Measurements from ENCODE around the gene RAB1A. TPM values are rescaled to one million over a fixed set of nuclear protein-coding genes. Genes with fewer than 3 reads are reported as not detected.

RAB1A gene
- total RNA-seq, 1 donor, result 101 TPM

DNA sequence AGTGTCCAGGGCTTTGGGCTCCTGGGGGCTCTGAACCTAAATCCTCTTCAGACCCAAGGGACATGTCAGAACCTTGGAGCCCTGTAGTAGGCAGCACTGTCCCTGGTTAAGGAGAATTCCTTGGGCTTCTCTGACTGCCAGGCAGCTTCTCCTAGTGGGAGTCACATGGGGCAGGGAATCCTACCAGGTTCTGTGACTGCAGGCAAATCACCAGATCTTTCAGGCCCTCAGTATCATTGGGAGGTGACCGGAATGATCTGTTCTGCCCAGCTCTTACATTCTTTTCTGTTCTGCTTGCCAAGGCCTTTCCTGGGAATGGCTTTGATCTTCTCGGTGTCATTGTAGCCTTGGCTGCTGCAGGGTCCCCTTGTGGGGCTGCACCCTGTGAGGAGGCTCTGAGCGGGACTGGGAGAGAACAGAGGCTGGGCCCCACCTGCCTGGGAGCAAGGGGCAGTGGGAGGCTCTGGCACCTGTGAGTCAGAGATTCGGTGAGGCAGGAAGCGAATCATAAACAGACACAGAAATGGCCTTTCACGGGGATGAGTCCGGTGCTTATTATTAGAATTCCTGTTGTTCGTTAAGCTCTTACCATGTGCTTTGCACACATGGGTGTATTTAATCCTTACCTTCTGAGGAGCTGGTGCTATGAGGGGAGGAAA, 59.6 kb downstream of the RAB1A start:
- no peak overlapping the region for H3K4me3 ChIP-seq (ENCODE audit: low read depth, low read length)
- peak; percentile 45 for DNase-seq (ENCODE audit: low read depth)
- TF ChIP-seq, protein P1, sequence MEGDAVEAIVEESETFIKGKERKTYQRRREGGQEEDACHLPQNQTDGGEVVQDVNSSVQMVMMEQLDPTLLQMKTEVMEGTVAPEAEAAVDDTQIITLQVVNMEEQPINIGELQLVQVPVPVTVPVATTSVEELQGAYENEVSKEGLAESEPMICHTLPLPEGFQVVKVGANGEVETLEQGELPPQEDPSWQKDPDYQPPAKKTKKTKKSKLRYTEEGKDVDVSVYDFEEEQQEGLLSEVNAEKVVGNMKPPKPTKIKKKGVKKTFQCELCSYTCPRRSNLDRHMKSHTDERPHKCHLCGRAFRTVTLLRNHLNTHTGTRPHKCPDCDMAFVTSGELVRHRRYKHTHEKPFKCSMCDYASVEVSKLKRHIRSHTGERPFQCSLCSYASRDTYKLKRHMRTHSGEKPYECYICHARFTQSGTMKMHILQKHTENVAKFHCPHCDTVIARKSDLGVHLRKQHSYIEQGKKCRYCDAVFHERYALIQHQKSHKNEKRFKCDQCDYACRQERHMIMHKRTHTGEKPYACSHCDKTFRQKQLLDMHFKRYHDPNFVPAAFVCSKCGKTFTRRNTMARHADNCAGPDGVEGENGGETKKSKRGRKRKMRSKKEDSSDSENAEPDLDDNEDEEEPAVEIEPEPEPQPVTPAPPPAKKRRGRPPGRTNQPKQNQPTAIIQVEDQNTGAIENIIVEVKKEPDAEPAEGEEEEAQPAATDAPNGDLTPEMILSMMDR (IDR thresholded peaks at IDR 0.05; ENCODE audit: insufficient read depth, low read depth, low read length), result peak; percentile 40

DNA sequence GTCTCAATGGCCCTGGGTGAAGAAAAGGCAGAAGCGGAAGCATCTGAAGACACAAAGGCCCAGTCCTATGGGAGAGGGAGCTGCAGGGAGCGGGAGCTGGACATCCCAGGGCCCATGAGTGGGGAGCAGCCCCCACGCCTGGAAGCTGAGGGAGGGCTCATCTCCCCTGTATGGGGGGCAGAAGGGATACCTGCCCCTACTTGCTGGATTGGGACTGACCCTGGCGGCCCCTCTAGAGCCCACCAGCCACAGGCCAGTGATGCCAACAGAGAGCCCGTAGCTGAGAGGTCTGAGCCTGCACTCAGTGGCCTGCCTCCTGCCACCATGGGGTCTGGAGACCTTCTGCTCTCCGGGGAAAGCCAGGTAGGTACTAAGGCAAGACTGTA, 60.5 kb downstream of the RAB1A start:
- no peak overlapping the region for H3K4me3 ChIP-seq (ENCODE audit: low read depth, low read length)
- DNase-seq (ENCODE audit: low read depth), result no peak
- TF ChIP-seq, protein P1 (IDR thresholded peaks at IDR 0.05; ENCODE audit: insufficient read depth, low read depth, low read length), result no peak

DNA sequence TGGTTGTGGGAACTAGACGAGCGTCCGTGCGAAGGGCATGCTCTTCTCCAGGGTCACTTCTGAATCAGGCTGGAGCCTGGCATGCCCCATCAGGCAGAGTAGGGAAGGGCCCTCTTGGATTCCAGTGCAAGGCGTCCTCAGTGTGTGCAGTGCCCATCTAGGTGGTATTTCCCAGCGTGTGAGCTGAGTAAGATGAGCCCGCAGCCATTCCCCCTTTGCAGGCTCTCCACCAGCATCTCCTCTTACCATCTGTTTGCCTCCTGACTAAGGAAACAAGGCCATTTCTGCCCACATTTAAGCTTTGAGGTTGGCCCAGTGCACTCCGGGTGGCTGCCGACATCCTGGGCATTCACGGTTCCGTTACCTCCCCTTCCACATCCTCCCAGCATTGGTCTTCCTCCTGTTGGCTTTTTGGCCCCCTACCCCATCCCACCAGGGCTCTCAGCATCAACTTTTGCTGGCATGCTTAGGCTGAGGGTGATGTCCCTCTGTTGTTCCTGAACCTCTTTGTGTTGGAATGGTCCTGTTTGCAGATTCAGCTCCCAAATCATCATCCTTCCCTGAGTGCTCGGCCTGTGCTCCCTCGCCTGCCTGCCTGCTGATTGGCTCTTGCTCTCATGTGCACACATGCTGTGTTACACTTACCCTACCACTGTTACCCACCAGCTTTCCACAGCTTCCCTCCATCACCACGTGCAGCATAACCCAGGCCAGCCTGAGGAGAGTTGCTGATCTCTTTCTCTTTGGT, 61.9 kb downstream of the RAB1A start:
- TF ChIP-seq, protein P1 (IDR thresholded peaks at IDR 0.05; ENCODE audit: insufficient read depth, low read depth, low read length), result no peak
- DNase-seq (ENCODE audit: low read depth), result no peak
- no peak overlapping the region for H3K4me3 ChIP-seq (ENCODE audit: low read depth, low read length)

DNA sequence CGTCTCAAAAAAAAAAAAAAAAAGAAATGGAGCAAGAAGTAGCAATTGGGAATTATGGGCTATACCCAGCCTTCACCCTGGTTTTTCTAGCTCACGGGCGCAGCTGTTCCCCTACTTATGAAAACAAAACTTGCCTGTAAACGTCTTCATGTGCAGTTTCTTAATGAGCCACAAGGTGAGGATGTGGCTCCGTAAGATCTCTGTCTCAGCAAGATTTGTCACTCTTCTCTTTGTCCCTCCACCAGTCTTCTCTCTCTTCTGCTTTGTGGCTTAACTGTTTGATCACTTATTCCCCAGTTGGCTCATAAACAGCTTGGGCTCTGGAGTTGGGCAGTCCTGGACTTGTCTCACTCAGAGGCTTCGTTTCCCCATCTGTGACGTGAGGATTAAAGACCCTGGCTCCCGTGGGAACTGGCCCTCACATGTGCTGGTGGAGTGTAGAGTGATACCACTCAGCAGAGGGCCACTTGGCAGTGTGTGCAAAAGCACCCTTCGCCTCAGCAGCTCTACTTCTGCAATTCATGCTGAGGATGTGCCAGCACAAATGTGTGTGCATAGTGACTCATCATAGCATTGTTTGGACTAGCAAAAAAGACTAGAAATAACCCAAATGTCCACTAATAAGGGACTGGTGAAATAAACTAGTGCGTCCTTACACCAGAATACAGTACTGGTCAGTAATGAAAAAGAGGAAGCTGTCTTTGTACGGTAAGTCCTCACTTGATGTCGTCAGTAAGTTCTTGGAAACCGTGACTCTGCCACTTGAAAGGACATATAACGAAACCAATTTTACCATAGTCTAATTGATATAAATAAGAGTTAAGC, 65.0 kb downstream of the RAB1A start:
- H3K4me3 ChIP-seq (ENCODE audit: low read depth, low read length), result peak overlapping the region; percentile 3
- peak; percentile 82 for DNase-seq (ENCODE audit: low read depth)
- TF ChIP-seq, protein P1 (IDR thresholded peaks at IDR 0.05; ENCODE audit: insufficient read depth, low read depth, low read length), result peak; percentile 78

DNA sequence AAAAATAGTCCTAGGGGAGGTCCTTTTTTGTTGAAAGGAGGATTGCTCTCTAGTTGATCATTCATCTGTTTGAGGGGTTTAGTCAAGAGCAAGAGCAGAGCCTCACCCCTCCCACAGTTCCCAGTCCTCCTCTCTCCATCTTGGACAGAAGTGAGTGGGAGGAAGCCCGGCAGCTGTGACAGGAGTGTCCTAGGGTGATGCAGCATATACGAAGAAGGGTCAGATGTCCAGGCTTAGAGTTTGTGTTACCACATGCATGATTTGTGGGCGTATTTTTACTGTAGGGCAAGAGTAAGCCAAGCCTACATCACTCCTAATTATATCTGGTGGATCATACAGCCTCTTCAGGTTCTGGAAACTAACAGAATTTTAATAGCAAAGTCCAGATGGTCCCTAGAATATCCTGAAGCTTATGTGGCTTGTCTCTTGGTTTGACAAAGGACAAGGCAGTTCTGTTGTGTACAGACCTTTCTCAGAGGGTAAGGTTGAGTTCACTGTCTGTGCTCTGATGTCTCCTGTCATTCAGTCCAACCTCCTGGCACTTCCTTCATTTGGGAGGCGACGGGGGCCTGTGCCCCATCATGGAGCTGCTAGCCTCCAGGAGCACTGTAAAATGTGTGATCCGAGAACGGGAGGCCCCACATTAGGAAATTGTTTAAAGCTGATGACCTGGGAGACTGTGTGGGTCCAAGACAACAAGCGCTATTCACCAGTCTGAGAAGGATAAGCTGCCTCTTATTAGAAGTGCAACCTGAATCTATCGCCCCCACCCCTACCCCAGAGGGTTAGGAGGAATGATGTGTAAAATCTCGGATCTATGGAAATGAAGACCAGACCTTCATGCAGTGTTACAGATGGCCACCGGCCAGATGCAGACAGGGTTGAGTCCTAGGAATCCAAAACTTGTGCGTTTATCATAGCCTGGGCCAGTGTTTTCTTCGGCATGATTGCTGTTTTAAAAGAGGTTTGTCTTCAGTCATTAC, 66.8 kb downstream of the RAB1A start:
- H3K4me3 ChIP-seq (ENCODE audit: low read depth, low read length), result no peak overlapping the region
- TF ChIP-seq, protein P1 (IDR thresholded peaks at IDR 0.05; ENCODE audit: insufficient read depth, low read depth, low read length), result no peak
- DNase-seq (ENCODE audit: low read depth), result peak; percentile 48

DNA sequence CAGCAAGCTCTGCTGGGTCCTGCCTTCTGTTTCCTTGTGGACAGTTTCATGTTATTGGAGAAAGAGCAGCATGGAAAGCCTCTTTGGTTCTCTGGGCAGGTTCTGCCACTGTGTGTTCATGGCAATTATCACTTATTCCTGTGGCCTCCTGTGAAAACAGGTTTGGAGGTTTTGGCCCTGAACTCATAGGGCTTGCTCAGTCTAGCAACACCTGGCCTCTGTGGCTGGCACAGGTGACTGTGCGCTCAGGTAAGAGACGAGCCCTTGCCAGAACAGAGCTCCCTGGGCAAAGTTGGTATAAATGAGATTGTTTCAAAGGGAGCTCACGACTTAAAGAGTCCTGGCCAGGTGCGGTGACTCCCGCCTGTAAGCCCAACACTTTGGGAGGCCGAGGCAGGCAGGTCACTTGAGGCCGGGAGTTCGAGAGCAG, 68.0 kb downstream of the RAB1A start:
- TF ChIP-seq, protein P1 (IDR thresholded peaks at IDR 0.05; ENCODE audit: insufficient read depth, low read depth, low read length), result no peak
- H3K4me3 ChIP-seq (ENCODE audit: low read depth, low read length), result no peak overlapping the region
- DNase-seq (ENCODE audit: low read depth), result no peak
